Kidney epithelial cell (primary cell): ENCODE results near the gene SCNM1. TPM values are rescaled to one million over a fixed set of nuclear protein-coding genes. Genes with fewer than 3 reads are reported as not detected.
"Not testable (repeated sequence)": the region's sequence is repeated elsewhere in the genome, so short reads cannot be mapped to it uniquely, and the experiment has no call there.

Experiments
- DNase-seq: peaks from one replicate; pipeline ENCODE4 v3.0.0-alpha.2; 2010; ENCODE audit warnings: low read depth
- H3K27me3 ChIP-seq: 2 replicates; pipeline ENCODE4 v1.6.0; 2011; ENCODE audit warnings: low read length; ENCODE audit not compliant: control insufficient read depth, insufficient read depth
- H3K36me3 ChIP-seq: 2 replicates; pipeline ENCODE4 v1.5.1; 2011; ENCODE audit warnings: low read length; ENCODE audit not compliant: control insufficient read depth, insufficient read depth
- H3K4me3 ChIP-seq: 2 replicates; pipeline ENCODE4 v1.5.1; 2011; ENCODE audit warnings: low read depth, mild to moderate bottlenecking, control low read depth, low read length
- total RNA-seq: library from RNA; depleted of rRNA; stranded (reverse); fragments of >200 nt; gene quantifications from 2 replicates; pipeline ENCODE4 v1.2.3, GENCODE V29; 2015
- TF ChIP-seq, protein P1 (sequence below): IDR thresholded peaks from 2 replicates; pipeline ENCODE4 v1.5.1; 2011; ENCODE audit warnings: mild to moderate bottlenecking, moderate library complexity, low read length, control low read depth, inconsistent platforms; ENCODE audit not compliant: insufficient read depth, poor library complexity, severe bottlenecking

The SCNM1 gene
- total RNA-seq, 1 donor from 2014 or later: 52.6 TPM

DNA sequence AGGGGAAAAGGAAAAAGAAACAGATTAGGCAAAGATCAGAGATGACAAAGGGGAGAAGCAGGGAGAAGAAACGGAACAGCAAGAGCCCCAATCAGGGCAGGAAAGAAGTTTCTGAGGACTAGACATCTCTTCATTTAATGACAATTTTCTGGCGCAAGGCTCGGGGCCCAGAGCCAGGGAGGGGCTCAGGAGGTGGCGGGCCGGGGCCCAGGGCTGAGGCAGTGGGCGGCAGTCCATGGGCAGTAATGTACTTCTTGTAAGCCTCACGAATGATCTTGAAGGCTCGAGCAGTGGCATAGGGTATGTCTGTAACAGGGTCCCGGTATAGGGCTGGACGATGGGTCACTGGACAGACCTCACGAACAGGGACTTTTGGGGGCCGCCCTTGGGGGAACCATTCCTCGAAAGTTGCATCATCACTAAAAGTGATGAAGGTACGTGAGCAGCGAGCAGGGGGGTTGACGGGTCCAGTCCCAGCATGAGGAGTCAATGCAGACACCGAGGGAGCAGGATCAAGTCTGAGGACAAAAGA, 10.6 kb downstream of the SCNM1 start:
- H3K4me3 ChIP-seq: no peak overlapping the region
- TF ChIP-seq, protein P1, sequence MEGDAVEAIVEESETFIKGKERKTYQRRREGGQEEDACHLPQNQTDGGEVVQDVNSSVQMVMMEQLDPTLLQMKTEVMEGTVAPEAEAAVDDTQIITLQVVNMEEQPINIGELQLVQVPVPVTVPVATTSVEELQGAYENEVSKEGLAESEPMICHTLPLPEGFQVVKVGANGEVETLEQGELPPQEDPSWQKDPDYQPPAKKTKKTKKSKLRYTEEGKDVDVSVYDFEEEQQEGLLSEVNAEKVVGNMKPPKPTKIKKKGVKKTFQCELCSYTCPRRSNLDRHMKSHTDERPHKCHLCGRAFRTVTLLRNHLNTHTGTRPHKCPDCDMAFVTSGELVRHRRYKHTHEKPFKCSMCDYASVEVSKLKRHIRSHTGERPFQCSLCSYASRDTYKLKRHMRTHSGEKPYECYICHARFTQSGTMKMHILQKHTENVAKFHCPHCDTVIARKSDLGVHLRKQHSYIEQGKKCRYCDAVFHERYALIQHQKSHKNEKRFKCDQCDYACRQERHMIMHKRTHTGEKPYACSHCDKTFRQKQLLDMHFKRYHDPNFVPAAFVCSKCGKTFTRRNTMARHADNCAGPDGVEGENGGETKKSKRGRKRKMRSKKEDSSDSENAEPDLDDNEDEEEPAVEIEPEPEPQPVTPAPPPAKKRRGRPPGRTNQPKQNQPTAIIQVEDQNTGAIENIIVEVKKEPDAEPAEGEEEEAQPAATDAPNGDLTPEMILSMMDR: no peak
- peaks cover 1% of the 10 kb centered on the region for H3K36me3 ChIP-seq
- H3K27me3 ChIP-seq: no peaks in the 10 kb centered on the region
- no peak for DNase-seq

DNA sequence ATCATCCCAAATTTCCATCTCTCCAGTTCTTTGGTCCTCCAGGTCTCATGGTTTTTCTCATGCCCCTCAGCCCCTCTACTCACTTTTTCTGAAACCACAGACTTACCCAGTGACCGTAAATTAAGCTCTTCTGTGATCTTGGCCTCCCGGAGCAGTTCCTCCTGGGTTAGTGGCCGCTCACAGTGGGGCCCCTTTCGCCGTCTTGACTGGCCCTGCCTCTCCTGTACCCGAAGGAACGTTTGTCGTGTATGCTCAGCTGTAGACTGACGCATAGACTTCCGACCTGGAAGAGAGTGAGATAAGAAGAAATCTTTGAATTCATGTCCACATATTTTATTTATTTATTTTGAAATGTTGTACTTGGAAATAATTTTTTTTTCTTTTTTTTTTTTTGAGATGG, 18.3 kb downstream of the SCNM1 start:
- Histone ChIP-seq H3K4me3 (no peak overlapping the region), H3K27me3 (no peaks in the 10 kb centered on the region), H3K36me3 (peaks cover 2% of the 10 kb centered on the region)
- no peak for DNase-seq
- TF ChIP-seq, protein P1: no peak

DNA sequence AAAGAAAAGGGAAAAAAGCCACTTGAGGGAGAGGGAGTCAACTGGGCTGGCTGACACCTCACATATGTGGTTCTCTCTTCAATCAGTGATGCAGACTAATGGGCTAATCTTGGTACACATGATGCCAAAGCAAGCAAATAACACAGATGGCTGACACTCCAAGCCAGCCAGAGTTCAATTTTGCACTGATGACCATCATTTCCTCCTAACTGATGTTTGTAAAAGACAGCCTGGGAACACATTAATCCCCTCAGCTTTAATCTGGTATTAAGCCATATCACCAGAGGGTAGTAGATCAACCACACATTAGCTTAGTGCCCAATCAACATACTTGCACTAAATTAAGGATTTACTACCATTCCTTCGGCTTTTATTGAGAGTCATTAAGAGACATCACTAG, 21.3 kb downstream of the SCNM1 start:
- Histone ChIP-seq H3K36me3 (peaks cover 2% of the 10 kb centered on the region), H3K4me3 (no peak overlapping the region), H3K27me3 (no peaks in the 10 kb centered on the region)
- TF ChIP-seq, protein P1: no peak
- no peak for DNase-seq

DNA sequence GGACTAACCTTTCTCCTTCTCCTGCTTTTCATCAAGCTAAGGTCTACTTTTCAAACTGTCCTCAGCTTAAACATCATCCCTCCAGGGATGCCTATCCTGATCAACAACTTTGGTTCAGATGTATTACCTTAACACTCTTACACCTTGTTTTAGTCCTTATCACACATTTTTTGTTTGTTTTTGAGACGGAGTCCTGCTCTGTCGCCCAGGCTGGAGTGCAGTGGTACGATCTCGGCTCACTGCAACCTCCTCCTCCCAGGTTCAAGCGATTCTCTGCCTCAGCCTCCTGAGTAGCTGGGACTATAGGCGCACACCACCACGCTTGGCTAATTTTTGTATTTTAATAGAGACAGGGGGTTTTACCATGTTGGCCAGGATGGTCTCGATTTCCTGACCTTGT, 22.7 kb downstream of the SCNM1 start:
- not testable (repeated sequence) for DNase-seq, H3K36me3 ChIP-seq, H3K27me3 ChIP-seq
- H3K4me3 ChIP-seq: peak overlapping the region; percentile 91

DNA sequence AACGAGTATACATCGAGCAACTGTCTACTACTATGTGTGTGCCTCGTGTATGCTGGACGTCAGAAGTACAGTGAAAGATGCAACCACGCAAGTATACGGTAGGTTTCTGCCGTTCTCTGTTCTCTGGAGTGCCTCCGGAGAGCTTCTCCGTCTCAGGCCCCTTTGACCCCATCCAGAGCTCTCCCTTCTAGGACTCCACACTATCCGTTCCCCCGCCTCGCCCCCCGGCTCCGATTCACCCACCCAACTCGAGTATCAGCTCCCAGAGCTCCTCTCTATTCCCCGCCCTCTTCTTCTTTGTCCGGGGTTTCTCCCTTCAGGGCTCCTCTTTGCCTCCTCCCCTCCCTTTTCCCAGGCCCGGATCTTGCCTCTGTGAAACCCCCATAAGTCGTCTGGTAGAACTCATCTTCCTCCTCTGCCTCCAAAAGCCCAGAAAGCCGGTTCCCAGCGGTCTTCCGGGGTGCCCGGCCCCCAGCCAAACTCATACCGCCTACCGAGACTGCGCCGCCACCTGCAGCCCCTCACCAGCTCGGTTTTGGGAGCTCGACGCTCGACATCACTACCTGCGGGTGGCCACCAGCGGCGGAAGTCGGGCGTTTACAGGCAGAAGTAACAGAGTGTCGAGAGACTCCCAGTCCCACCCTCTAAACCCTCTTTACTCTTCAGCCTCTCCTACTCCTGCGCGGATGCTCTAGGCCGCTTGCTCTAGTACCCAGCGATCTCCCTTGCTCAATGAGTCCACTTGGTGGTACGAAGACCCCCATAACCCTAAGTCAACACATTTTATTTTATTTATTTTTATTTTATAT, 23.9 kb downstream of the SCNM1 start, which contains the start of gene VPS72:
TSS of gene VPS72 (minus strand) at position 561 of the 809 bp plus-strand sequence. CDS start at position 485, 76 bp downstream.
- Histone ChIP-seq H3K4me3 (peak within 1 kb of the TSS; percentile 91), H3K27me3 (no peaks in the 10 kb centered on the region), H3K36me3 (no peaks in the 10 kb centered on the region)
- no peak for DNase-seq
- TF ChIP-seq, protein P1: no peak

DNA sequence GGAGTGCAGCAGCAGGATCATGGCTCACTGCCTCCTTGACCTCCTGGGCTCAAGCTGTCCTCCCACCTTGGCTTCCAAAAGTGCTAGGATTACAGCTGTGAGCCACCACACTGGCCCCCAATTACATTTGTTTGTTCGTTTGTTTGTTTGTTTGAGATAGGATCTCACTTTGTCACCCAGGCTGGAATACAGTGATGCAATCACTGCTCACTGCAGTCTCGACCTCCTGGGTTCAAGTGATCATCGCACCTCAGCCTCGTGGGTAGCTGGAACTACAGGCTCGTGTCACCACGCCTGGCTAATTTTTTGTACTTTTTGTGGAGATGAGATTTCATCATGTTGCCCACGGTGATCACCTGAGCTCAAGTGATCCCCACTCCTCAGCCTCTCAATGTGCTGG, 26.1 kb downstream of the SCNM1 start:
- Histone ChIP-seq H3K27me3 (no peaks in the 10 kb centered on the region), H3K4me3 (no peak overlapping the region), H3K36me3 (no peaks in the 10 kb centered on the region)
- DNase-seq: no peak
- TF ChIP-seq, protein P1: no peak
